Measurements from ENCODE around the gene TAS2R4.
"Not testable (repeated sequence)": the region's sequence is repeated elsewhere in the genome, so short reads cannot be mapped to it uniquely, and the experiment has no call there.

The TAS2R4 gene, protein sequence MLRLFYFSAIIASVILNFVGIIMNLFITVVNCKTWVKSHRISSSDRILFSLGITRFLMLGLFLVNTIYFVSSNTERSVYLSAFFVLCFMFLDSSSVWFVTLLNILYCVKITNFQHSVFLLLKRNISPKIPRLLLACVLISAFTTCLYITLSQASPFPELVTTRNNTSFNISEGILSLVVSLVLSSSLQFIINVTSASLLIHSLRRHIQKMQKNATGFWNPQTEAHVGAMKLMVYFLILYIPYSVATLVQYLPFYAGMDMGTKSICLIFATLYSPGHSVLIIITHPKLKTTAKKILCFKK

DNA sequence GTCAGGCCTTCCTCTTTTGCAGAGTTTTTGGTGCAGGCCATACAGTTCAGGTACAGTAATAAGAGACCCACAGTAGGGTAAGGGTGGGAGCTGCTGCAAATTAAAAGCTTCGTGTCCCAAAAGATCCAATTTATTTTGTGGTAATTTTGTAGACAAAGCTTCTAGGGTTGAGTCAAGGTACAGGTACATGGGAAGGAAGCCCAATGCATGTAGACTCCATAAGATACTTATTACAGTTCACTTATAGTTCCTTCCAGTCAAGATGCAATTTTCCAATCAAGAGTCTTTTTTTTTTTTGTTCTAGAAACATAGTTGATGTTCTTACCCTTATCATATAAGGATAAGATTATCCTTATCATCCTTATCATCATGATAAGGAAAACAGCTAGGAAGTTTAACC is at the start of gene TAS2R4:
Gene TAS2R4, plus strand, starts transcription at position 301 of the 400 bp plus-strand sequence. CDS start 1,815 bp downstream, outside the sequence.
- no peak for DNase-seq (ENCODE audit: low spot score)

DNA sequence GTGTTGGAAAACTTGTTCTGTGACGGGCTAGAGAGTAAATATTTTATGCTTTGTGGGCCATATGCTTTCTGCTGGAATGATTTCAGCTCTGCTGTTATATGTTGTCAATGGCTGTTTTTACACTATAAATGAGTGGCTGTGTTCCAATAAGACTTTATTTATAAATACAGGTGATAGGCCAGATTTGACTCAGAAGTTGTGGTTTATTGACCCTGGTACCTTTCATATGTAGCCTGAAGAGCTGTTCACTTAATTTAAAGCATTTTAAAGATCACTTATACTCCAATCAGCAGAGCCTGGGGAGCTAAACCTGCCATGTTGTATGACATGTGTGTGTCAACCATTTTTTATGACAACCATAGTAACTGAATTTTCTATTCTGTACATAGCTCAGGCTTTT is 47.5 kb upstream of the TAS2R4 start:
- no peak for DNase-seq (ENCODE audit: low spot score)

DNA sequence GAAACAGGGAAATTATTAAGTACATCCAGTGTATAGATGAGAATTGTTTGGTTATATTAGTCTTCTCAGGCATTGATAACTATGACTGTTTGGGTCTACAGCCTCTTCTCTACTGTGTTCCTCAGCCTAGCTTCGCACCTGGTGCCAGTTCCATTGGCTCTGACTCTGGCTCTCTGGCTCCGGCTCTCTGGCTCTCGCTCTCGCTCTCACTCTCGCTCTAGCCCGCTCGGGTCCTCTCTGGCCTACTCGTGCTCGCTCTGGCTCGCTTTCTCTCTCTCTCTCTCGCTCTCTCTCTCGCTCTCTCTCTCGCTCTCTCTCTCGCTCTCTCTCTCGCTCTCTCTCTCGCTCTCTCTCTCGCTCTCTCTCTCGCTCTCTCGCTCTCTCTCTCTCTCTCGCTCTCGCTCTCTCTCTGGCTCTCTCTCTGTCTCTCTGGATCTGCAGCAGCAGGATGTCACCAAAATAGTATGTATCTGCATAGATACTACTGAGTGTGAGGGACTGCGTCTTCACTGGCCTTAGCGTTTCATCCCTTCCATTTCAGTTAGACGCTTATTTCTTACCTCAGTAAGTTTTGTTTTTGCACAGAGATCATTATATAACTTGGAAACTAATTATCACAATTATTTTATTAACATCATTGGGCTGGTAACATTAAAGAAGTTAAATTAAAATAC is 44.9 kb upstream of the TAS2R4 start:
- DNase-seq (ENCODE audit: low spot score) = no peak

GRCh38 chr7:141737118-141737835 is 39.2 kb upstream of the TAS2R4 start:
- DNase-seq (ENCODE audit: low spot score) = peak; percentile 58

- DNase-seq (ENCODE audit: low spot score) = peak; percentile 99
These were observed 38.5 kb upstream of the TAS2R4 start, which contains the start of gene SSBP1 for GRCh38 chr7:141737836-141738591. TSS of gene SSBP1 (plus strand) at chr7:141738358. CDS start at chr7:141739167, 809 bp downstream.

DNA sequence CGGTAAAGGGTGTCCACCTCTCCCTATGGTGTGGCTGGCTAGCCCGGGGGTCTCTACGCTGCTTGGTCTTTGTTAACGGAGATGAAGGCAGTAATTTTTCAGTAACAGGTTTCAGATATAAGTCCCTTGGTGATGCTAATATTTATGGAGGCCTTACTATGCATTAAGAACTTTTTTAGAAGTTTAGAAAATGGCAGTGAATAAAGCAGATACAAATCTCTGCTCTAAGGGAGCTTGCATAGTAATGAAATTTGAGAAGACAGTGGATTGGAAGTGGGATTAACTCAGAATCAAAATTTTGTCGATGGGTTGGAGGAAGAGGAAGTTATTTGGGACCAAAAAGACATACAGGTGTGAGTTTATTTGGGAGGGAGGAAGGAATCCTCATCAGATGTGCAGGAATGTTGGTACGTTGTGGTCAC is 37.9 kb upstream of the TAS2R4 start:
- no peak for DNase-seq (ENCODE audit: low spot score)

DNA sequence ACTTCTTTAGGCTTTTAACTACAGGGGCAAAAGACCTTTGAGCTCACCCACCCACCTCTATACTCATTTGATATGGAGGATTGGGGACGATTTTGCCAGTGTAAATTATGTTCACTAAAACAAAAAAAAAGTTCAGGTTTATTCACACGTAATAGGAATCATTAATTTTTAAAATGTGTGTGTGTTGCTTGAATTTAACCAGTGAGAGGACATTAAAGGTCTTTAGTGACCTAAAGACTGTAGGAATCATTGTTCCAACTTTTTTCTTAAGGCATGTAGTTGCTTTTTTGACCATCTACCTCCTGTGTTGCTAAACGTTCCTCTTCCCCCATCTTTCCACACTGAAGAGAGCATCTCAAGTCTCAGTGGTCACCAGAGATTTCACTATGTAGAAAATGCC is 37.2 kb upstream of the TAS2R4 start:
- no peak for DNase-seq (ENCODE audit: low spot score)

- no peak for DNase-seq (ENCODE audit: low spot score)
These were observed 34.2 kb upstream of the TAS2R4 start for GRCh38 chr7:141742229-141742628.

DNA sequence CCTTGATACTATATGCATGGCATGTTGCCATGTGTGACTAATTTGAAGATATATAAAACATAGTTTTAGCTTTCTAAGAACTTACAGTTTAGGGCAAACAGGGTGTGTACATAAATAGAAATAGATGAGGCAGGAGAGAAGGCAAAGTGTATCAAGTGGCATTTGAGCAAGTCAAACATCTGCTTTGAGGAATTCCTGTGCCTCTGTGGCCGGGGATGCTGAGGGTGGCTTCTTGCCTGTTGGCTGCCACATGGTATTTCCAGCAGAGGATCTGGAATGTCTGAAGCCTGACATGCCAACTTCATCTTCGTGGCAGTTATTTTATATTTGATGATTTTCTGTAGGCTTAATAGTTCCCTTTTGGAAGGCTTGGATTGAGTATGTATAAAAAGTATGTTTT is 32.3 kb upstream of the TAS2R4 start:
- no peak for DNase-seq (ENCODE audit: low spot score)

- no peak for DNase-seq (ENCODE audit: low spot score)
These were observed 28.1 kb upstream of the TAS2R4 start for GRCh38 chr7:141748396-141748795.

- not testable (repeated sequence) for DNase-seq (ENCODE audit: low spot score)
These were observed 24.6 kb upstream of the TAS2R4 start for GRCh38 chr7:141751904-141752303.

DNA sequence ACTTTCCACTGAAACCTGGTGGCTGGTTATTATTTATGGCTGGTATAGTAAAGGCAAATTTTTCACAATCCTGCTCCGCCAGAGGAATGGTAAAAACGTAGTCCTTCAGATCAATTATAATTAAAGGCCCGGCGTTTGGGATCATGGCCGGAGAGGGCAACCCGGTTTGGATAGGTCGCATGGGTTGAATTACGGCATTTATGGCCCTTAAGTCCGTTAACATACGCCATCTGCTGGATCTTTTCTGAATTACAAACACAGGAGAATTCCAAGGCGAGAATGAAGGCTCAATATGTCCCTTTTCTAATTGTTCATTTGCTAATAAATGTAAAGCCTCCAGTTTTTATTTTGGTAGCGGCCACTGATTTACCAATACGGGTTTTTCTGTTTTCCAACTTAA is 23.8 kb upstream of the TAS2R4 start:
- peak; percentile 58 for DNase-seq (ENCODE audit: low spot score)

DNA sequence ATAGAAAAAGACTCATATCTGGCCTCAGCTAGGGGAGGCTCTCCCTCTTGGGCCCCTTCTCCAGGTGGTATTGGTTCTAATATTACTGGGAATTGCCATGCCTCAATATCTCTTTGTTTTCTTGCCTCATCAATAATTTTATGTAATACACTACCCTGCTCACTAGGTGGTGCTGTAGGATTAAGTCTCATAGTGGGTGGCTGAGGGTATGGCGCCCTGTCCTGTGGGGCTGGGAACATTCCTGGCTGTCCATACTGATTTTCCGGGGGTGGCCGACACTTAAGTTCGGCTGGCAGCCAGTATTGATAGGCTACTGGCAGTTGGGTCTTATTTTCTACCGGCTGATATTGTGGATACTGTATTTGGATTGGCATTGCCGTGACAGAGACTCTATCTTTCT is 21.5 kb upstream of the TAS2R4 start:
- peak; percentile 67 for DNase-seq (ENCODE audit: low spot score)

GRCh38 chr7:141763797-141764196 is 12.7 kb upstream of the TAS2R4 start, which contains the start of gene TAS2R3:
TSS of gene TAS2R3 (plus strand) at chr7:141764097. CDS start at chr7:141764159, 62 bp downstream.
- no peak for DNase-seq (ENCODE audit: low spot score)

DNA sequence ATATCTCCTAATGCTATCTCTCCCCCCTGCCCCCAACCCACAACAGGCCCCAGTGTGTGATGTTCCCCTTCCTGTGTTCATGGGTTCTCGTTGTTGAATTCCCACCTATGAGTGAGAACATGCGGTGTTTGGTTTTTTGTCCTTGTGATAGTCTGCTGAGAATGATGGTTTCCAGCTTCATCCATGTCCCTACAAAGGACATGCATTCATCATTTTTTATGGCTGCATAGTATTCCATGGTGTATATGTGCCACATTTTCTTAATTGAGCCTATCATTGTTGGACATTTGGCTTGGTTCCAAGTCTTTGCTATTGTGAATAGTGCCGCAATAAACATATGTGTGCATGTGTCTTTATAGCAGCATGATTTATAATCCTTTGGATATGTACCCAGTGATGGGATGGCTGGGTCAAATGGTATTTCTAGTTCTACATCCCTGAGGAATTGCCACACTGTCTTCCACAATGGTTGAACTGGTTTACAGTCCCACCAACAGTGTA is 6.3 kb upstream of the TAS2R4 start:
- not testable (repeated sequence) for DNase-seq (ENCODE audit: low spot score)

DNA sequence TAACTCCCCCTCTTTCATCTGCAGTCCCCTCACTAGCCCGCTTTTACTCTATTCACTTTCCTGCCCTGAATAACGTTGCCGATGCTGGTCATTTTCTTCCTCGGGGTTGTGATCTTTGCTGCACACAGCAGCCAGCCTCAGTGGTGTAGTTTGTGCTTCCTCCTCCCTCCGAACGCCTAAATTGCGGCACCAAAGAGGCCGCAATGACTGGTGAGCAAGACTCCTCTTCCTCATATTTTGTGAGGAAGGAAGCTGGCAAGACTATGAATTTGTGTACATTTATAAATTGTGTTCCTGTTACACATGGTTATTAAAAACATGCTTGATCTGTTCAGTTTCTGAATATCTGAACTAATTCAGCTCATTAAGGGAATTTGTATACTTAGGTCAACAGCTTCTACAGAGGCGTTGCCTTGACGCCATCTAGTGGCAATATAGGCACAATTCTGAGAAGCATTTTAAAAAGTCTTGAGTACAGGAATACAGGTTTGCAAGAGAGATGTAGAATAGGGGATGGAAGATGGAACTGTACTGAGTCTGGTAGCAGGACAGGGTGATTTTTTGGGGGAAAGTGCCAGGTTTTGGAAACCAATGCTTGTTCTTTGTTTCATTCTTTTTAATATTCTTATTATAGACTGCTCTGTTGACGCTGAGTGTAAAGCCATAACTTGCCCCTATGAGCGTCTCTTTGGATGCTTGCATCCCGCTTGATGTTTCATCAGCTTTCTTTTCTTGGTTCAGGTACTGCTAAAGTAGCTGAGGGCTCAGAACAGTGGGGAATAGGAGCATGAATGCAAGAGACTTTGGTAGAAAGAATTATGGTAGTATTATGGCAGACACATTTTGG is 9.5 kb downstream of the TAS2R4 start:
- DNase-seq (ENCODE audit: low spot score) = peak; percentile 82

DNA sequence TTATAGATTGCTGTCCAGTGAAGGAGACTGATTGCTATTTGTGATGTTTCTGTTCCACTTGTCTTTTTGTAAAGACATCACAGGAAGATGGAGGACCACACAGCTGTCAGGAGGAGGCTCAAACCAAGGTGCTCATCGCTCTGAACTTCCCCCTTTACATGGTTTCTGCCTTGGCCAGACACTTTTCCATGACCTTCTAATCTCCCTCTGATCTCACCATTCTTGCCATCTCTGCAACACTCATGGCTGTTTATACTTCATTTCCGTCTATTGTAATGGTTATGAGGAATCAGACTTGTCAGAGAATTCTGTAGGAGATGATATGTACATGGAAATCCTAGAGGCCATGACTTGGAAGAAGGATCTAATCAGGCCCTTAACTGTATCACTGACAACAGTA is 11.8 kb downstream of the TAS2R4 start:
- no peak for DNase-seq (ENCODE audit: low spot score)

GRCh38 chr7:141789917-141790316 is 13.4 kb downstream of the TAS2R4 start, which contains the start of gene TAS2R5:
TSS of gene TAS2R5 (plus strand) at chr7:141790217. CDS start at chr7:141790362, 145 bp downstream.
- DNase-seq (ENCODE audit: low spot score) = no peak

- no peak for DNase-seq (ENCODE audit: low spot score)
These were observed 16.1 kb downstream of the TAS2R4 start for GRCh38 chr7:141792526-141792925.

DNA sequence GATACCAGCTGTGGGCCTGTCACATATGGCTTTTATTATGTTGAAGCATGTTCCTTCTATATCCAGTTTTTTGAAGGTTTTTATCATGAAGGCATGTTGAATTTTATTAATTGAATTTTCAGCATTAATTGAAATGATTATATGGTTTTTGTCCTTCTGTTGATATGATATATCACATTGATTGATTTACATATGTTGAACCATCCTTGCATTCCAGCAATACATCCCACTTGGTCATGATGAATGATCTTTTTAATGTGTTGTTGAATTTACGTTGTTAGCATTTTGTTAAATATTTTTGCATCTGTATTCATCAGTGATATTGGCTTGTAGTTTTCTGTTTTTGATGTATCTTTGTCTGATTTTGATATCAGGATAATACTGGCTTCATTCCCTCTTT is 43.6 kb downstream of the TAS2R4 start:
- no peak for DNase-seq (ENCODE audit: low spot score)

DNA sequence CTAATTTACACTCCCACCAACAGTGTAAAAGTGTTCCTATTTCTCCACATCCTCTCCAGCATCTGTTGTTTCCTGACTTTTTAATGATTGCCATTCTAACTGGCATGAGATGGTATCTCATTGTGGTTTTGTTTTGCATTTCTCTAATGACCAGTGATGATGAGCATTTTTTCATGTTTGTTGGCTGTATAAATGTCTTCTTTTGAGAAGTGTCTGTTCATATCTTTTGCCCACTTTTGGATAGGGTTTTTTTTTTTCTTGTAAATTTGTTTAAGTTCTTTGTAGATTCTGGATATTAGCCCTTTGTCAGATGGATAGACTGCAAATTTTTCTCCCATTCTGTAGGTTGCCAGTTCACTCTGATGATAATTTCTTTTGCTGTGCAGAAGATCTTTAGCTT is 46.0 kb downstream of the TAS2R4 start:
- DNase-seq (ENCODE audit: low spot score) = not testable (repeated sequence)

Data from NAMALWA (cell line).